ENCODE results near the gene SPATS2L. TPM values are rescaled to one million over a fixed set of nuclear protein-coding genes. Genes with fewer than 3 reads are reported as not detected.

SPATS2L gene
- total and polyA plus RNA-seq, 2 donors (not counting 1 experiment from before 2014, with no cell fraction given), result 0.27 to 0.44 TPM

GRCh38 chr2:200439981-200440380 is 133.5 kb downstream of the SPATS2L start:
- no peak overlapping the region for H2AFZ ChIP-seq (ENCODE audit: insufficient read depth, low read depth, low read length, poor library complexity, severe bottlenecking)
- H3K36me3 ChIP-seq (replicated peaks in 1 of 2; ENCODE audit: control extremely low read depth in 1 of 2, control insufficient read depth in 1 of 2, extremely low read depth in 1 of 2, insufficient read depth in 2 of 2, low read length in 1 of 2), result no peaks in the 10 kb centered on the region
- H3K9me3 ChIP-seq (ENCODE audit: control extremely low read depth in 1 of 3, control insufficient read depth in 2 of 3, insufficient read depth in 1 of 3, low read length in 2 of 3), result no peaks in the 10 kb centered on the region
- 100% methylated on average over 3 of the region's 5 CpGs for WGBS (ENCODE audit: insufficient coverage)
- H3K4me1 ChIP-seq (ENCODE audit: control insufficient read depth in 2 of 2, insufficient read depth in 2 of 2, low read length in 2 of 2), result no peaks in the 10 kb centered on the region
- no peaks in the 10 kb centered on the region for H4K20me1 ChIP-seq (ENCODE audit: control insufficient read depth, insufficient read depth, low read length, poor library complexity, severe bottlenecking)
- no peak overlapping the region for H3K9ac ChIP-seq (ENCODE audit: low read length)
- H3K4me2 ChIP-seq (replicated peaks; ENCODE audit: low read depth, low read length, poor library complexity, severe bottlenecking), result no peak overlapping the region
- ATAC-seq (ENCODE audit: low read depth) (no peak), DNase-seq (no peak)
- Mint-ChIP-seq H3K27me3 (peaks cover 24% of the 10 kb centered on the region), H3K9me3 (ENCODE audit: insufficient read depth) (no peaks in the 10 kb centered on the region), H3K27ac (no peak overlapping the region), H3K4me3 (no peak overlapping the region), H3K4me1 (no peaks in the 10 kb centered on the region)
- intact Hi-C loops (cut with micrococcal nuclease), result no loop called here
- no peak overlapping the region for H3K4me3 ChIP-seq (ENCODE audit: control extremely low read depth in 1 of 5, extremely low read depth in 1 of 5, insufficient read depth in 1 of 5, low read depth in 2 of 5, low read length in 4 of 5)
- no peak overlapping the region for H3K27ac ChIP-seq (ENCODE audit: low read length in 2 of 2)
- no peaks in the 10 kb centered on the region for H3K27me3 ChIP-seq (replicated peaks in 1 of 4; ENCODE audit: control extremely low read depth in 1 of 4, control insufficient read depth in 3 of 4, insufficient read depth in 4 of 4, low read length in 3 of 4)
- ChIA-PET CTCF (no interaction called here), POLR2A (no interaction called here)
- TF ChIP-seq, protein P1, sequence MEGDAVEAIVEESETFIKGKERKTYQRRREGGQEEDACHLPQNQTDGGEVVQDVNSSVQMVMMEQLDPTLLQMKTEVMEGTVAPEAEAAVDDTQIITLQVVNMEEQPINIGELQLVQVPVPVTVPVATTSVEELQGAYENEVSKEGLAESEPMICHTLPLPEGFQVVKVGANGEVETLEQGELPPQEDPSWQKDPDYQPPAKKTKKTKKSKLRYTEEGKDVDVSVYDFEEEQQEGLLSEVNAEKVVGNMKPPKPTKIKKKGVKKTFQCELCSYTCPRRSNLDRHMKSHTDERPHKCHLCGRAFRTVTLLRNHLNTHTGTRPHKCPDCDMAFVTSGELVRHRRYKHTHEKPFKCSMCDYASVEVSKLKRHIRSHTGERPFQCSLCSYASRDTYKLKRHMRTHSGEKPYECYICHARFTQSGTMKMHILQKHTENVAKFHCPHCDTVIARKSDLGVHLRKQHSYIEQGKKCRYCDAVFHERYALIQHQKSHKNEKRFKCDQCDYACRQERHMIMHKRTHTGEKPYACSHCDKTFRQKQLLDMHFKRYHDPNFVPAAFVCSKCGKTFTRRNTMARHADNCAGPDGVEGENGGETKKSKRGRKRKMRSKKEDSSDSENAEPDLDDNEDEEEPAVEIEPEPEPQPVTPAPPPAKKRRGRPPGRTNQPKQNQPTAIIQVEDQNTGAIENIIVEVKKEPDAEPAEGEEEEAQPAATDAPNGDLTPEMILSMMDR (IDR thresholded peaks at IDR 0.05), result no peak
- no peak for TF ChIP-seq EZH2 (IDR thresholded peaks at IDR 0.05; ENCODE audit: borderline replicate concordance, insufficient read depth, low read depth, low read length, poor library complexity, severe bottlenecking)
- no peaks in the 10 kb centered on the region for H3K79me2 ChIP-seq (ENCODE audit: control insufficient read depth, insufficient read depth, low read length)

GRCh38 chr2:200442471-200442870 is 136.0 kb downstream of the SPATS2L start:
- Histone ChIP-seq H2AFZ (ENCODE audit: insufficient read depth, low read depth, low read length, poor library complexity, severe bottlenecking) (no peak overlapping the region), H3K9me3 (ENCODE audit: control extremely low read depth in 1 of 3, control insufficient read depth in 2 of 3, insufficient read depth in 1 of 3, low read length in 2 of 3) (no peaks in the 10 kb centered on the region), H3K27ac (ENCODE audit: low read length in 2 of 2) (no peak overlapping the region), H3K36me3 (replicated peaks in 1 of 2; ENCODE audit: control extremely low read depth in 1 of 2, control insufficient read depth in 1 of 2, extremely low read depth in 1 of 2, insufficient read depth in 2 of 2, low read length in 1 of 2) (no peaks in the 10 kb centered on the region), H3K79me2 (ENCODE audit: control insufficient read depth, insufficient read depth, low read length) (no peaks in the 10 kb centered on the region), H3K9ac (ENCODE audit: low read length) (no peak overlapping the region), H3K4me2 (replicated peaks; ENCODE audit: low read depth, low read length, poor library complexity, severe bottlenecking) (no peak overlapping the region), H4K20me1 (ENCODE audit: control insufficient read depth, insufficient read depth, low read length, poor library complexity, severe bottlenecking) (no peaks in the 10 kb centered on the region), H3K27me3 (replicated peaks in 1 of 4; ENCODE audit: control extremely low read depth in 1 of 4, control insufficient read depth in 3 of 4, insufficient read depth in 4 of 4, low read length in 3 of 4) (no peaks in the 10 kb centered on the region), H3K4me3 (ENCODE audit: control extremely low read depth in 1 of 5, extremely low read depth in 1 of 5, insufficient read depth in 1 of 5, low read depth in 2 of 5, low read length in 4 of 5) (no peak overlapping the region), H3K4me1 (ENCODE audit: control insufficient read depth in 2 of 2, insufficient read depth in 2 of 2, low read length in 2 of 2) (no peaks in the 10 kb centered on the region)
- Mint-ChIP-seq H3K27ac (no peak overlapping the region), H3K9me3 (ENCODE audit: insufficient read depth) (no peaks in the 10 kb centered on the region), H3K27me3 (peaks cover 28% of the 10 kb centered on the region), H3K4me1 (peaks cover 1% of the 10 kb centered on the region), H3K4me3 (no peak overlapping the region)
- intact Hi-C loops (cut with micrococcal nuclease), result no loop called here
- DNase-seq (no peak), ATAC-seq (ENCODE audit: low read depth) (no peak)
- ChIA-PET POLR2A (no interaction called here), CTCF (no interaction called here)
- WGBS (ENCODE audit: insufficient coverage), result no CpG with 5 or more reads among the region's 1 CpG
- TF ChIP-seq, protein P1 (IDR thresholded peaks at IDR 0.05), result no peak
- no peak for TF ChIP-seq EZH2 (IDR thresholded peaks at IDR 0.05; ENCODE audit: borderline replicate concordance, insufficient read depth, low read depth, low read length, poor library complexity, severe bottlenecking)
